ENCODE data around the gene WWOX. TPM values are rescaled to one million over a fixed set of nuclear protein-coding genes. Genes with fewer than 3 reads are reported as not detected.

Gene WWOX
- total RNA-seq, 6 donors from 2014 or later, result 18.7 to 167 (median 31.0) TPM

DNA sequence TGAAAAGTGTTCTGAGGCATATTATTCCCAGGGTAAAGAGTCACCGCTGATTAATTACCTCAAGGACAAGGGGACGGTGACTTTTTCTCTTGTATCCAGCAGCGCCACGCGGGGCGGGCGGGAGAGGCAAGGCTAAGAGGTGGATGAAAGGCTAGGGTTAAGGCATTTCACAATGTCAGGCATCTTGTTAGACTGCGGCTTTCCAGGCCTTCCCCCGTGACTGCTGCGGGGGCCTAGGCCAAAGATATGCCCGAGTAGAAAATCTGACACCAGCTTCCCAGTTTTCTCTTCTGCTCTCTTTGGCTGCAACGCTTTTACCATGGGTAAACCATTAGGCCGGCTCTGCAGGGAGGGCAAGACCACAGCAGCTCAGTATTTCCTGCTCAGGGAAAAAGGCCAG lies 802.9 kb downstream of the WWOX start:
- ATAC-seq (ENCODE audit: low FRiP score in 2 of 2) (no peak), DNase-seq (peak in 1 of 2 donors; percentile 53)
- WGBS, 2 donors, result 74 to 94% methylated on average over 13 of the region's 13 CpGs
- Histone ChIP-seq H3K9me3 (no peaks in the 10 kb centered on the region), H3K4me3 (no peak overlapping the region), H3K27me3 (no peaks in the 10 kb centered on the region), H3K27ac (no peak overlapping the region), H3K36me3 (no peaks in the 10 kb centered on the region), H3K4me1 (no peaks in the 10 kb centered on the region)
- no peak for TF ChIP-seq POLR2A (IDR thresholded peaks at IDR 0.05)
- TF ChIP-seq, protein P1, sequence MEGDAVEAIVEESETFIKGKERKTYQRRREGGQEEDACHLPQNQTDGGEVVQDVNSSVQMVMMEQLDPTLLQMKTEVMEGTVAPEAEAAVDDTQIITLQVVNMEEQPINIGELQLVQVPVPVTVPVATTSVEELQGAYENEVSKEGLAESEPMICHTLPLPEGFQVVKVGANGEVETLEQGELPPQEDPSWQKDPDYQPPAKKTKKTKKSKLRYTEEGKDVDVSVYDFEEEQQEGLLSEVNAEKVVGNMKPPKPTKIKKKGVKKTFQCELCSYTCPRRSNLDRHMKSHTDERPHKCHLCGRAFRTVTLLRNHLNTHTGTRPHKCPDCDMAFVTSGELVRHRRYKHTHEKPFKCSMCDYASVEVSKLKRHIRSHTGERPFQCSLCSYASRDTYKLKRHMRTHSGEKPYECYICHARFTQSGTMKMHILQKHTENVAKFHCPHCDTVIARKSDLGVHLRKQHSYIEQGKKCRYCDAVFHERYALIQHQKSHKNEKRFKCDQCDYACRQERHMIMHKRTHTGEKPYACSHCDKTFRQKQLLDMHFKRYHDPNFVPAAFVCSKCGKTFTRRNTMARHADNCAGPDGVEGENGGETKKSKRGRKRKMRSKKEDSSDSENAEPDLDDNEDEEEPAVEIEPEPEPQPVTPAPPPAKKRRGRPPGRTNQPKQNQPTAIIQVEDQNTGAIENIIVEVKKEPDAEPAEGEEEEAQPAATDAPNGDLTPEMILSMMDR (IDR thresholded peaks at IDR 0.05), result no peak
- TF ChIP-seq POLR2AphosphoS5 (IDR thresholded peaks at IDR 0.05), result no peak
- TF ChIP-seq EP300 (IDR thresholded peaks at IDR 0.05), result no peak

DNA sequence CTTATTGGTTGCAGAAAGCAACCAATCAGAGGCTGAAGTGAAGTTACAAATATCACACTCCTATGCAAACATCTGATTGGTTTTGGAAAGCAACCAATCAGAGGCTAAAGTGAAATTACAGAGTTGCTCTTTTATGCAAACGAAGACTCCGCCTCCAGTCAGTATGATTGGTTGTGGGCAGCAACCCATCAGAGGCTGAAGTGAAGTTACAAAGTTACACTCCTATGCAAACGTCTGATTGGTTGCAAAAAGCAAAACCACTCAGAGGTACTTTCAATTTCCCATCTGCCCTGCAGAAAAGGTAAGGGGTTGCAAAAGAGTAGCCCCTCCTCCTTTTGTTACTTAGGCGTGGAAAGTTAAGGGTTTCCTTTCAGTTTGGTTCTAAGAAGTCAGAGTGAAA lies 803.8 kb downstream of the WWOX start:
- no peaks in the 10 kb centered on the region for H3K4me1 ChIP-seq
- ATAC-seq (ENCODE audit: low FRiP score in 2 of 2) (no peak), DNase-seq (no peak)
- H3K27me3 ChIP-seq, result no peaks in the 10 kb centered on the region
- TF ChIP-seq POLR2A (IDR thresholded peaks at IDR 0.05) (no peak), POLR2AphosphoS5 (IDR thresholded peaks at IDR 0.05) (no peak), EP300 (IDR thresholded peaks at IDR 0.05) (no peak)
- TF ChIP-seq, protein P1 (IDR thresholded peaks at IDR 0.05), result no peak
- H3K4me3 ChIP-seq, result no peak overlapping the region
- H3K36me3 ChIP-seq, result no peaks in the 10 kb centered on the region
- WGBS, 2 donors, result 81 to 84% methylated on average over 4 of the region's 4 CpGs
- H3K27ac ChIP-seq, result no peak overlapping the region
- H3K9me3 ChIP-seq, result no peaks in the 10 kb centered on the region

- no peak overlapping the region for H3K27ac ChIP-seq
- no peaks in the 10 kb centered on the region for H3K27me3 ChIP-seq
- H3K9me3 ChIP-seq, result no peaks in the 10 kb centered on the region
- no peaks in the 10 kb centered on the region for H3K36me3 ChIP-seq
- ATAC-seq (ENCODE audit: low FRiP score in 2 of 2) (no peak), DNase-seq (no peak)
- H3K4me3 ChIP-seq, result no peak overlapping the region
- no peak for TF ChIP-seq EP300 (IDR thresholded peaks at IDR 0.05)
- TF ChIP-seq POLR2AphosphoS5 (IDR thresholded peaks at IDR 0.05), result no peak
- TF ChIP-seq POLR2A (IDR thresholded peaks at IDR 0.05), result no peak
- TF ChIP-seq, protein P1 (IDR thresholded peaks at IDR 0.05), result no peak
- H3K4me1 ChIP-seq, result no peaks in the 10 kb centered on the region
- 70 to 88% methylated on average over 4 of the region's 4 CpGs for WGBS, 2 donors
Measured at GRCh38 chr16:78903843-78904242, 804.4 kb downstream of the WWOX start.

DNA sequence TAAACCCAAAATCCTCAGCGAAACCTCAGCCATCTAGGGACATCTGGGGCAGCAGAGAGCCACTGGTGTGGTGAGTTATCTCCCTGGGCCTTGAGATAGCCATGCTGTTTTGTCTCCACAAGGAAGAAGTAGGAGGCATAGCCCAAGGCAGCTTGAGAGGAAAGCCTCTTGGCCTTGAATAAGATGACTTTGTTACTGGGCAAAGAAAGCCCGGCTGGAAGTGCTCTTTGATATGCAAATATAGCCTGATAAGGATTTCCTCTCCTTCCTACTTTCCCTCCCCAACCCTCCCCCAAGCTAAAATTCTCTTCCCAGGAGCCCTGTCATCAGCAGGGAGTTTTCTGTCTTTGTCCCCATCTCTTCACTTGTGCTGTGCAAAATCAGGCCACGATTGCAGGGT lies 806.7 kb downstream of the WWOX start:
- Histone ChIP-seq H3K4me3 (no peak overlapping the region), H3K4me1 (no peaks in the 10 kb centered on the region), H3K27ac (no peak overlapping the region), H3K36me3 (no peaks in the 10 kb centered on the region), H3K27me3 (no peaks in the 10 kb centered on the region), H3K9me3 (no peaks in the 10 kb centered on the region)
- WGBS, 2 donors, result 60 to 63% methylated on average over 3 of the region's 3 CpGs
- ATAC-seq (ENCODE audit: low FRiP score in 2 of 2), result no peak
- TF ChIP-seq, protein P1 (IDR thresholded peaks at IDR 0.05), result no peak
- TF ChIP-seq POLR2A (IDR thresholded peaks at IDR 0.05), result no peak
- no peak for DNase-seq

GRCh38 chr16:78909226-78909625 lies 809.8 kb downstream of the WWOX start:
- no peak for ATAC-seq (ENCODE audit: low FRiP score in 2 of 2)
- Histone ChIP-seq H3K4me1 (no peaks in the 10 kb centered on the region), H3K27ac (no peak overlapping the region), H3K9me3 (no peaks in the 10 kb centered on the region), H3K4me3 (no peak overlapping the region), H3K36me3 (no peaks in the 10 kb centered on the region), H3K27me3 (no peaks in the 10 kb centered on the region)
- no peak for DNase-seq
- TF ChIP-seq EP300 (IDR thresholded peaks at IDR 0.05) (no peak), POLR2A (IDR thresholded peaks at IDR 0.05) (no peak)
- WGBS, 2 donors, result 86 to 87% methylated on average over 5 of the region's 5 CpGs
